HG02759 (cell line): ENCODE measurements around the gene AGO3.

Source experiments
- ATAC-seq: cut with Tn5 transposase; IDR thresholded peaks from one replicate; pipeline ENCODE4 v1.9.1; 2021; ENCODE audit warnings: mild to moderate bottlenecking, moderate library complexity; ENCODE audit not compliant: unreplicated experiment

AGO3 gene

DNA sequence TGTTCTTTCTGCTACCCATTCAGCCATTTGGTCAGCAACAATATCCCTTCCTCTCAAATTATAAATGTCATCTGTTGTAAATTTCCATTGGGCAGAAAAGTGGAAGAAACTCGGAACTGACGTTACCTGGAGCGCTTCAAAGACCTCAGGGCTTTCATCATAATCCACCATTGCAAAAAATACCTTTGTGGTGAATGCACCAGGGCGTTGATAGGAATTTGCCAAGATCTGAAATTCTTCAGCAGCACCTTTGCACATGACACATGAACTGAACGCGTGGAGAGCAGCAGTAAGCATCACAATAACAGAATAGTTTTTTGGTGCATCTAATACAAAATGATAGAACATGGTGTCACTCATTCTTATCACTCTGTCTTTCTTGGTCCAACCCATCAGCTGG is 149.9 kb downstream of the AGO3 start:
- ATAC-seq, result no peak

DNA sequence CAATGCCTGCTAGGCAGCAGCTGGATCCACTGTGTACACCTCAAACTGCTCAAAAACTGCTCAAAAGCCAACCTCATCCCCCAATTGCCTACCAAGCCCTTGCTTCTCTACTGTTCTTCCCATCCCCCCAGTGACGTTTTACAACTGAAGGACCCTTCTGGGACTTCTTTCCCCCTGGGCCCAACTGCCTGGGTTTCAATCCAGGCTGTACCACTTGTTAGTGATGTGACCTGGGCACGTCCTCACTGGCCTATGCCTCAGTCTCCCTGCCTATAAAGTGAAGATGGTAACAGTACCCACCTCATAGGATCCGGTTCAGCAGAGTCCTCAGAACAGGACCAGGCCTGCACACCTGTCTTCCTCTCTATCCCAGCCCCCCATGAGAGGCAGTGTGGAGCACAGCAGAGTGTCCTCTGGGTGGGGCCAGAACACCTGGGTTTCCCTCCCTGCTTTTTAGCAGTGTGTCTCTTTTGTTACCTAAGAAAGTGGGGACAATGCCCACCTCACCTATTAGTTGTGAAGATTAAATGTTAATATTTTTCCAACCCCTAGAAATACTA is 151.1 kb downstream of the AGO3 start:
- ATAC-seq, result no peak

DNA sequence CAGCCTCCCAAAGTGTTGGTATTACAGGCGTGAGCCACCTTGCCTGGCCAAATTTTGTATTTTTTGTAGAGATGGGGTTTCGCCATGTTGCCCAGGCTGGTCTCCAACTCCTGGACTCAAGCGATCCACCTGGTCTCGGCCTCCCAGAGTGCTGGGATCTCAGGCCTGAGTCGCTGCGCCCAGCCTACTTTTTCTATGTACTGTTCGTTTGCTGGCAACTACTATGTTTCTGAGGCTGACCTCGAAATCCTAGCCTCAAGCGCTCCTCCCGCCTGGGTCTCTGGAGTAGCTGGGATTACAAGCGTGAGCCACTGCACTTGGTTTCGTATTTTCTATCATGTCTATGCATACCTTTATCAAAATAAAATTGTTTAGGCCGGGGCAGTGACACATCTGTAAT is 152.3 kb downstream of the AGO3 start:
- ATAC-seq, result no peak

DNA sequence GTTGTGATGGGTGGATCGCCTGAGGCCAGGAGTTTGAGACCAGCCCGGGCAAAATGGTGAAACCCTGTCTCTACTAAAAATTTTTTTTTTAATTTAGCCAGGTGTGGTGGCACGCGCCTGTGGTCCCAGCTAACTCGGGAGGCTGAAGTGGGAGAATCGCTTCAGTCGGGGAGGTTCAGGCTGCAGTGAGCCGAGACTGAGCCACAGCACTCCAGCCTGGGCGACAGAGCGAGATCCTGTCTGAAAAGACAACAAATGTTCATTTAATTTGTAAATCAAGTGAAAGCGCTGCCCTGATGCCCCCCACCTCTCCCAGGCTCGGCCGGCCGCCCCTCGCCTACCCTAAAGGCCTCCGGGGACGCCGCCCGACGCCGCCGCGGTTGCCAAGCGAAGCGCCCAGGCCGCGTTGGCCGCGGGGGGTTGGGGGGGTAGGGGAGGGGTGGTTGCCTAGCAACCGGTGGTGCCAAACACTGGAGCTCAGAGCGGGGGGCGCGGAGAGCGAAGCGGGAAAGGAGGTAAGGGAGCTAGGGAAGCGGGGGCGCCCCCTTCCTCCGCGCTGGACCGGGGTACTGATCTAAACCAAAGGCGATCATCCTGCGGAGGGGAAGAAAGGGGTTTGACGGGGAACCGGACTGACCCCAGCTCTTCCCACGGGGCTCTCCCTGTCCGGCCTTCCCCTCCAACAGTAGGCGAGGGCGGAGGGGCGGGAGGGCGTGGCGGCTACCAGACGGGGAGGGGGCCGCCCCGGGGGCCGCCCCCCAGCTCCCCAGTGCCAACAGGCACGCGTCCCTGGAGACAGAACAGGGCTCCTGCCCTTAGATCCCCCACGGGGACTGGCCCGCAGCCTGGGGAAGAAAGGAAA is 153.0 kb downstream of the AGO3 start, which contains the start of gene TEKT2:
Gene TEKT2 (plus strand): TSS at position 460 of the 862 bp plus-strand sequence. CDS start 828 bp downstream, outside the sequence.
- no peak for ATAC-seq

DNA sequence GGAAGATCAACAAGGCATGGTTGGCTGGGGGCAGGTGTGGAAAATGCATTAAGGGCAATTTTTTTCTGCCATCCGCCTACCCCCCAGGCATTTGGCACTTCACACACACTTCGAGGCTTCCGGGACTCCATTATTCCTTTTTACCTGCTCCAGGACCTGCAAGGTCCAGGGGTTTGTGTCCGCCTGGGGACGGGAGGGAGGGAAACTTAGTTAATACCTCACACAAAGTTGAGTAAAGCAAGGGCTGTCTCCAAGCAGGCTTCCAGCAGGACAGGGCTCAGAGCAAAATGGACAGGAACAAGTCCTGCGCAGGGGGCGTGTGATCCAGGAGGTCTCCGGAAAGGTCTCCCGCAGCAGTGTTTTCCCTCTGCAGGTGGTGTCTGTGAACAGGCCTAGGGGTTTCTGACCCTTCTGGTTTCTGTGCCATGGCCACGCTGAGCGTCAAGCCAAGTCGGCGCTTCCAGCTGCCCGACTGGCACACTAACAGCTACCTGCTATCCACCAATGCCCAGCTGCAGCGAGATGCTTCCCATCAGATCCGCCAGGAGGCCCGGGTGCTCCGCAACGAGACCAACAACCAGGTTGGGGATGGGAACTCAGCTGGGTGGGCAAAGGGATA is 153.7 kb downstream of the AGO3 start:
- no peak for ATAC-seq

DNA sequence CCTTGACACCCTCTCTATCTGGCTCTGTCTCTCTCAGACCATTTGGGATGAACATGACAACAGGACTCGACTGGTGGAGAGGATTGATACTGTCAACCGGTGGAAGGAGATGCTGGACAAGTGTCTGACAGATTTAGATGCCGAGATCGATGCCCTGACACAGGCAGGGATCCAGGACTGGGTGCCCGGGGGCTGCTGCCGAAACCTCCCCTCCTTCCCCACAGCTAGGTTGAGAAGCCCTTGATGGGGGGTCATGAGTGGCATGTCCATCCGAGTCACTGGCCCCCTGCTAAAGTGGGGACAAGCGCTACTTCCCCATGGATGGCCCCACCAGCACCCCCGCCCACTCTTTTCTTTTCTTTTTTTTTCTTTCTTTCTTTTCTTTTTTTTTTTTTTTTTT is 154.2 kb downstream of the AGO3 start:
- ATAC-seq, result no peak

DNA sequence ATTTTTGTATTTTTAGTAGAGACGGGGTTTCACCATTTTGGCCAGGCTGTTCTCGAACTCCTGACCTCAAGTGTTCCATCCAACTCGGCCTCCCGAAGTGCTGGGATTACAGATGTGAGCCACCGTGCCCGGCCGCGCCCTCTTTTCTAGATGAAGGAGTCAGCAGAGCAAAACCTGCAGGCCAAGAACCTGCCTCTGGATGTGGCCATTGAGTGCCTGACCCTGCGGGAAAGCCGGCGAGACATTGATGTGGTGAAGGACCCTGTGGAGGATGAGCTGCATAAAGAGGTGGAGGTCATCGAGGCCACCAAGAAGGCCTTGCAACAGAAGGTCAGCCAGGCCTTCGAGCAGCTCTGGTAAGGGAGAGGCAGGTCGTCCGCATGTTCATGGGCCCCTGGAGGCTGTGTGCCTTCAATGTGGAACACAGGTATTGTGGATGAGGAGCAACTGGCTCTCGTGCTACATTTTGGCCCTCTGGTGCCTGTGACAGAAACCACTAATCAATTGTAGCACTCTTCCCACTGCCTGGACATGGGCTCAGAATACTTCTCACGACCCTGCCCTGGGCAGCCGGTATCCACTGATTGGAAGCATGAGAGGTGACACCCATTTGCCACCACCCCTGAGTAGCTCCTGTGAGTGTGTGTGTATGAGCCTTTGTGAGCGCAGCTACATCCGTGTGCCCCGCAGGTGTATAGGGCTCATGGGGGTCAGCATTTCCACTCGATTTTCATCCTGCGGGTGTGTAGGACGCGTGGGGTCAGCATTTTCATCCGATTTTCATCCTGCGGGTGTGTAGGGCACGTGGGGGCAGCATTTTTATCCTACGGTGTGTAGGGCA is 155.0 kb downstream of the AGO3 start:
- ATAC-seq, result no peak

DNA sequence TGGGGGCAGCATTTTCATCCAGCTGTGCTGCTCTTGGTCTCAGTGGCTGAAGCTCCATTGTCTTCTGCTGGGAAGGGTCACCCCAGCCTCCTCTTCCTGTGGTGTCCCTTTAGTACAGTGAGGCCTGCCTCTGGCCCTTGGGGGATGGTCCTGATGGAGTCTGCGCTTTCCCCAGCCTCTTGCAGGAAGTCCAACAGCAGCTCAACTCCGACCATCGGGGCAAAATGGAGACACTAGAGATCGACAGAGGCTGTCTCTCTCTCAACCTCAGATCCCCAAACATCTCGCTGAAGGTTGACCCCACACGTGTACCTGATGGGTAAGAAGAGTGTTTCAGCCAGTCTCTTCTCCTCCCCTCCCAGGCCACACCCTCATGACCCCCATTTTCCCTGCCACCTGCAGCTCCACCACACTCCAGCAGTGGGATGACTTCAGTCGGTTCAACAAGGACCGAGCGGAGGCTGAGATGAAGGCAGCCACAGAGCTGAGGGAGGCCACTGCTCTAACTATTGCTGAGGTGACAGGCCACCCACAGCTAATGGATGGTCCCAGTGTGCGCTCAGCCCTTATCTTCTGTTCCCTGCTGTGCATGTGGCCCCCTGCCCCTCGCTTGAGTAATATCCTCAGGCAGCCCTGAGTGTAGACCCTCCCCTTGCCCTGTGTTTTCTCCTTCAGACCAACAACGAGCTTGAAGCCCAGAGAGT is 155.8 kb downstream of the AGO3 start:
- no peak for ATAC-seq

DNA sequence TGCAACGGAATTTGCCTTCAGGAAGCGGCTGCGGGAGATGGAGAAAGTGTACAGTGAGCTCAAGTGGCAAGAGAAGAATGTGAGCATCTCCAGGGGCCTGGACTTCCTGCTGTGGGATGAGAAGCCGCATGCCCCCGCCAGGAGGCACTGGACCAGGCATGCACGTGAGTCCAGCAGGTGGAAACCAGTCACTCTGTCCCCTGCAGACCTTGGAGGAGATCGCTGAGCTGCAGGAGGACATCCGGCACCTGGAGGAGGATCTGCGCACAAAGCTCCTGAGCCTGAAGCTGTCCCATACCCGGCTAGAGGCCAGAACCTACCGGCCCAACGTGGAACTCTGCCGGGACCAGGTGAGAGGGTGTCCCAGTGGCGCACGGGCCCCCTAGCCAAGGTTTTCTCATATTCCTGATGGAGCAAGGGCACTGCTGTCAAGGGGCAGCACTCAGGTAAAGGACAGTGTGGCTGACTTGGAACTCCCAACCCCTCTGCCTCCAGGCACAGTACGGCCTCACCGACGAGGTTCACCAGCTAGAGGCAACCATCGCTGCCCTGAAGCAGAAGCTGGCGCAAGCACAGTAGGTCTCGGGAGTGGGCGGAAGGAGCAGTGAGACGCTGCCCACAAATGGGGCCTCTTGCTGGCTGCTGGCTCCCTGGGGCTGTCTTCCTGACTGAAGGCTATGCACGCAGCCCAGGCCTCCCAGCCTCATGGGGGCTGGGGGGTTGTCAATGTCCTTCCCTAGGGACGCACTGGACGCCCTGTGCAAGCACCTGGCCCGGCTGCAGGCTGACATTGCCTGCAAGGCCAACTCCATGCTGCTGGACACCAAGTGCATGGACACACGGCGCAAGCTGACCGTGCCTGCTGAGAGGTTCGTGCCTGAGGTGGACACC is 156.6 kb downstream of the AGO3 start:
- no peak for ATAC-seq

DNA sequence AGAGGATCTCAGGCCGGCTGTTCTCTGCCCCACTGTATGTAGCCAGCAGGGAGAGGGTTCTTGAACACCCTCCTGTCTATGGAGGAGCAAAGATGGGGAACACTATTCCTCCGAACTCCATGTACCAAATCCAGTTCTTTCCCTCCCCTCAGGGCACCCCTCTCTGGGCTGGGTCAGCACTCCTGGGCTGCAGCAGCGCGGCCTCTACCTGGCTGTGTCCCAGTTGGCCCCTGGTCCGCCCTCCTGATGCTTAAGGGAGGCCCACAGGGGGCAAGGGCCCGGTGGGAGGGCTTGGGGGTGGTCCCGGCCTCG is 157.3 kb downstream of the AGO3 start:
- ATAC-seq, result no peak

DNA sequence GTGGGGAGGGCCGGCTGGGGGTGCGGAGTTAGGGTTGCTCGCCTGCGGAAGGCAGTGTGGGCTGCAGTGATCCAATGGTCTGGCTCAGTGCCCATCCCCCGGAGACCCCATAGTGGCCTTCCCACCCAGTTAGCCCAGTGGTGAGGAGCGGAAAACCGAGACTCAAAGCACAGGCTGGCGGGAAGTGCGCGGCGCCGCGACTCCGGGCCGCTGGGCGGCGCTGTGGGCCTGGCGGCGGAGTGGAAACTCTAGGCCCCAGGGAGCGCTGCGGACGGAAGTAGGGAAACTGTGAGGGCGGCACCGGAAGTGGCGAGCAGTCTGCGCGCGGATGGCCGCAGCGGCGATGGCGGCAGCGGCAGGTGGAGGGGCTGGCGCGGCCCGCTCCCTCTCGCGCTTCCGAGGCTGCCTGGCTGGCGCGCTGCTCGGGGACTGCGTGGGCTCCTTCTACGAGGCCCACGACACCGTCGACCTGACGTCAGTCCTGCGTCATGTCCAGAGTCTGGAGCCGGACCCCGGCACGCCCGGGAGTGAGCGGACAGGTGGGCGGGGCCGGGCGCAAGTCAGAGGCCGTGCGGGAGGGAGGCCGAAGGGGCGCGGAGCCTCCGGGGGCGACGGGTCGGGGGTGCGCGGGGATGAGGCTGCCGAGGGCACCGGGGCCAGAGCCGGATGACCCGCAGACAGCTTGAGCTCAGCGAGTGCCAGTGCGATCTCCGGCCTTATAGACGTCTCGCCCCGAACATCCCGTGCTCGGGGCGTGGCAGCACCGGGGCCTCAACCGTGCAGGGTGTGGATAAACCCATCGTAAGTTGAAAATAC is 157.9 kb downstream of the AGO3 start, which contains the start of gene ADPRS:
Gene ADPRS (plus strand): TSS at position 316 of the 816 bp plus-strand sequence. CDS start 13 bp downstream, at position 329.
- peak; percentile 85 for ATAC-seq

DNA sequence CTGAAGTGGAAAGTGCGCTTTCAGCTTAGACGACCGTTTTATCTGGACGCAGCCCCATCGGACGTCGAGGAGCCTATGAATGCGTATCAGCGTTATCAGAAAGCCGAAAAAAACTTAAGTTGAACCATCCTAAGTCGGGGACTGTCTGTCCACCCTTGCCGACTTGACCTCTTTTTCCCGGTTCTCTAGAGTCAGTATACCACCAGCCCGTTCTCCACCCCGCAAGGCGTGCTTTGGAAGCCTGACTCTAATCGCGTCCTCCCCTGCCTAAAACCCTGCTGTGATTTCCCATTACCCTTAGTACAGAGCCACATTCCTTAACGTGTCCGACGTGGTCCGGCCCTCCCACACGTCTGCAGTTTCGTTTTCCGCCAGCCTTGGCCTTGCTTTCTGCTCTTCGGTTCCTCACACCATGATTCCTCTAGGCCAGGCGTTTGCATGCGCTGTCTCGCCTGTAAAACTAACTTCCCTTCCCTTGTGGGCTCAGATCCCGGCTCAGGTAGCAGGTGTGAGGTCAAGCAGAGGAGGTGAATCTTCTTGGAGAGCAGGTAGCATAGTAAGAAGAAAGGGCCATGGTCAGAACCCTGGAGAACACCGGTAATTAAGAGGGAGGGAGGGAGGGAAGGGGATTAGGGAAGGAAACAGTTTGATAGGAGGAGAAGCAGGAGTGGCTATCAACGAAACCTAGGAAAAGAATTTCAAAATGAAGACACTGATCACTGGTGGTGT is 158.7 kb downstream of the AGO3 start:
- no peak for ATAC-seq

DNA sequence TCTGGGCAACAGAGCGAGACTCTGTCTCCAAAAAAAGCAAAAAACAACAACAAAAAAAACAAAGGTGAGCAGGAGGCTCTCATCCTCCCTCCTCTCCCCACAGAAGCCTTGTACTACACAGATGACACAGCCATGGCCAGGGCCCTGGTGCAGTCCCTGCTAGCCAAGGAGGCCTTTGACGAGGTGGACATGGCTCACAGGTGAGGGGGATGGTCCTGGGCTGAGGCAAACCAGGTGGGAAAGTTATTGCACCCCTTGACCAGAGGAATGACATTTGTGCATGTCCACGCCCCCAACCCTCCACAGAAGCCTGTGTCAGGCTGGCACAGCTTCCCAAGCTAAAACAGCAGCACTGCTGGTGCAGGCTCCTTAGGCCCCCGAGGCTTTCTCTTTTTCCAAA is 160.2 kb downstream of the AGO3 start:
- no peak for ATAC-seq

DNA sequence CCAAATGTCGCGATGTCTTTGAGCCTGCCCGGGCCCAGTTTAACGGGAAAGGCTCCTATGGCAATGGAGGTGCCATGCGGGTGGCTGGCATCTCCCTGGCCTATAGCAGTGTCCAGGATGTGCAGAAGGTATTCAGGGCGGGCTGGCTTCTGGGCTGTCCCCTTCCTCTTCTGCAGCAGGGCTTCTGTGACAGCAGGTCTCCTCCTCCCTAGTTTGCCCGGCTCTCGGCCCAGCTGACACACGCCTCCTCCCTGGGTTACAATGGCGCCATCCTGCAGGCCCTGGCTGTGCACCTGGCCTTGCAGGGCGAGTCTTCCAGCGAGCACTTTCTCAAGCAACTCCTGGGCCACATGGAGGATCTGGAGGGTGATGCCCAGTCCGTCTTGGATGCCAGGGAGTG is 160.8 kb downstream of the AGO3 start:
- ATAC-seq, result no peak

DNA sequence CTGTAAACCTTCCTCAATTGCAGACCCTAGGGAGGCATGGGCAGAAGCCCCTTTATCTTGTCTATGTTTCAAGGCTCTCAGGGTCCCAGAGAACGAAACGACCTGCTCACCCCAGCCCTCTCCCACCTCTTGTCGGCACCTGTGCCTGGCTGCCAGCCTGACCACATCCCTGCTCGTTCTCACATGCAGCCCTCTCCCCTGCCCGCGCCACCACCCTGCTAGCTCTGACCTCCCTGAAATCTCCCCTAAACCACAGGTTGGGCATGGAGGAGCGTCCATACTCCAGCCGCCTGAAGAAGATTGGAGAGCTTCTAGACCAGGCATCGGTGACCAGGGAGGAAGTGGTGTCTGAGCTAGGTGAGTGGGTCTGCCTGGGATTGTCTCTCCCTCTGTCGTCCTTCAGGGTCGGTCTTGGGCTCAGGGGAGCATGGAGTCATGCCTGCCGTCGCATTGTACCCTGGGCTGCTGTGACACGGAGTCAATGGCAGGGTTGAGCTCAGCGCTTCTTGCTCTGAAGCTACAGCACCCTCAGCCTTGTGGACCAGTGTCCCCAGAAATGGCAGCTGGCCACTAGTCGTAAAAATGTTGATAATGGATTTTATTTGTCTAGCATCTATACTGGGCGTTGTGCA is 161.4 kb downstream of the AGO3 start:
- no peak for ATAC-seq

DNA sequence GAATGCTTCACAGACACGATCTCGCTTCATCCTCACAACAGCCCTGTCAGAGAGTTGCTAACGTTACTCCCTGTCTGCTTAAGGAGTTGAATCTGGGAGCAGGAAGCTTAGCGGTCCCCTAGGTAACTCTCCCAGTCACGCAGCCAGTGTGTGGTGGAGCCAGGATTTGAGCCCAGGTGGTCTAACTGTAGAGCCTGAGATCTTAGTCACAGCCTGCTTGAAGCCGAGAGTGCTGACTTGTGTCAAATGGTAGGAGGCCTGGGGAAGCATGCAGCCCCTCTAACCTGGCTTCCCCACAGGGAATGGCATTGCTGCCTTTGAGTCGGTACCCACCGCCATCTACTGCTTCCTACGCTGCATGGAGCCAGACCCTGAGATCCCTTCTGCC is 161.9 kb downstream of the AGO3 start:
- ATAC-seq, result no peak

DNA sequence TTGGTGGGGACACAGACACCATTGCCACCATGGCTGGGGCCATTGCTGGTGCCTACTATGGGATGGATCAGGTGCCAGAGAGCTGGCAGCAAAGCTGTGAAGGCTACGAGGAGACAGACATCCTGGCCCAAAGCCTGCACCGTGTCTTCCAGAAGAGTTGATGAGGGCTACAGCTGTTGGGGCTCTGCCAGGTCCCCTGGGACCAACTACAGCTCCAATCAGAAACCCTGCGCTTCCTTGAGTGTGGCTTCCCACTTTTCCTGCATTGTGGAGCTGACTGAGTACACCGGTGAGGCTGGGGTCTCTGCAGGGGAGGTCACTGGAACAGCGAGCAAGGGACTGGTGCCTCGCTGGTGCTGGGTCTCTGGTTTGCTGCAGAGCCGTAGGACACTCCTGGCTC is 162.3 kb downstream of the AGO3 start:
- ATAC-seq, result no peak

DNA sequence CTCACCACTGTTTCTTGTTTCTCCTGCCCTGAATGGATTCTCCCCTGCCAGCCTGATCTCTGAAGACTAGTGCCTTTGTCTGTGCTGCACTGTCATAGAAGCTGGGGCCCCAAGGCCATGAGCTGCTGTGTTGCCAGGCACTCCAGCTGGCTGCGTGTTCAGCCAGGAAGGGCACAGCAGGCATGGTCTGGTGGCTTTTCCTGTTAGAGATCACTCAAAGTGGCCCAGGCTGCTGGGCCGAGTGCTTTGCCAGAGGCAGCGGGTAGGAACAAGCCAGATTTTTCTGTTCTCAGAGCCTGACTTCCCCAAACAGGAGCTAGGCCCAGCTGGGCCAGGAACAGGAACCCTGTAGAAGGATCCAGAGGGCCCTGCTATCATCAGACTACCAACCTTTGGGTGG is 163.0 kb downstream of the AGO3 start:
- no peak for ATAC-seq
